H9 (cell line): Measurements from ENCODE around the gene KRTAP4-2. TPM values are rescaled to one million over a fixed set of nuclear protein-coding genes. Genes with fewer than 3 reads are reported as not detected.

Source experiments
- DNase-seq: peaks from one replicate; pipeline ENCODE4 v3.0.0-alpha.2; 2017
- H2AFZ ChIP-seq: one replicate; pipeline ENCODE4 v1.6.1; 2013; ENCODE audit warnings: mild to moderate bottlenecking, low read length, control low read depth, moderate library complexity
- H2AK5ac ChIP-seq: 2 replicates; pipeline ENCODE4 v1.6.1; 2013; ENCODE audit warnings: low read length, control low read depth, mixed read lengths; ENCODE audit not compliant: insufficient read length
- H2BK120ac ChIP-seq: one replicate; pipeline ENCODE4 v1.6.1; 2013; ENCODE audit warnings: low read depth, mild to moderate bottlenecking, low read length, control low read depth, inconsistent platforms; ENCODE audit not compliant: poor library complexity, severe bottlenecking
- H2BK12ac ChIP-seq: 2 replicates; pipeline ENCODE4 v1.6.1; 2013; ENCODE audit warnings: low read length, control low read depth, mixed read lengths, low read depth; ENCODE audit not compliant: insufficient read length
- H2BK15ac ChIP-seq: 2 replicates; pipeline ENCODE4 v1.6.1; 2013; ENCODE audit warnings: low read depth, low read length, control low read depth
- H2BK20ac ChIP-seq: one replicate; pipeline ENCODE4 v1.6.1; 2013; ENCODE audit warnings: low read depth, mild to moderate bottlenecking, low read length, control low read depth, inconsistent platforms; ENCODE audit not compliant: poor library complexity, severe bottlenecking
- H2BK5ac ChIP-seq: 2 replicates; pipeline ENCODE4 v1.6.1; 2013; ENCODE audit warnings: low read length, control low read depth, mixed read lengths; ENCODE audit not compliant: insufficient read length
- H3K14ac ChIP-seq: 2 replicates; pipeline ENCODE4 v1.6.1; 2013; ENCODE audit warnings: low read length, control low read depth; ENCODE audit not compliant: insufficient read depth
- H3K18ac ChIP-seq: 2 replicates; pipeline ENCODE4 v1.6.1; 2013; ENCODE audit warnings: low read depth, mild to moderate bottlenecking, mixed read lengths, low read length, control low read depth; ENCODE audit not compliant: insufficient read length
- H3K23ac ChIP-seq: 2 replicates; pipeline ENCODE4 v1.6.1; 2013; ENCODE audit warnings: low read length, control low read depth, mixed read lengths, low read depth; ENCODE audit not compliant: insufficient read length
- H3K23me2 ChIP-seq: 2 replicates; pipeline ENCODE4 v1.6.1; 2013; ENCODE audit warnings: low read depth, mild to moderate bottlenecking, mixed read lengths, low read length, control low read depth; ENCODE audit not compliant: insufficient read length, poor library complexity, severe bottlenecking
- H3K27ac ChIP-seq: 2 replicates; pipeline ENCODE4 v1.5.1; 2013; ENCODE audit warnings: low read length, control low read depth, mixed read lengths, low read depth; ENCODE audit not compliant: insufficient read length
- H3K27me3 ChIP-seq: 2 replicates; pipeline ENCODE4 v1.6.1; 2013; ENCODE audit warnings: low read length, control low read depth, inconsistent platforms; ENCODE audit not compliant: insufficient read depth
- H3K4ac ChIP-seq: 2 replicates; pipeline ENCODE4 v1.6.1; 2013; ENCODE audit warnings: low read depth, mild to moderate bottlenecking, control low read depth, inconsistent platforms, low read length, moderate library complexity
- H3K4me1 ChIP-seq: 2 replicates; pipeline ENCODE4 v1.6.1; 2013; ENCODE audit warnings: low read length, control low read depth, inconsistent platforms; ENCODE audit not compliant: insufficient read depth
- H3K4me2 ChIP-seq: 2 replicates; pipeline ENCODE4 v1.6.1; 2013; ENCODE audit warnings: low read length, control low read depth, mixed read lengths; ENCODE audit not compliant: insufficient read length, insufficient read depth
- H3K56ac ChIP-seq: 2 replicates; pipeline ENCODE4 v1.6.1; 2013; ENCODE audit warnings: low read depth, mild to moderate bottlenecking, mixed read lengths, low read length, control low read depth; ENCODE audit not compliant: insufficient read length
- H3K79me1 ChIP-seq: 2 replicates; pipeline ENCODE4 v1.6.1; 2013; ENCODE audit warnings: low read depth, mild to moderate bottlenecking, moderate library complexity, low read length, control low read depth, inconsistent platforms; ENCODE audit not compliant: insufficient read depth, poor library complexity, severe bottlenecking
- H3K79me2 ChIP-seq: 2 replicates; pipeline ENCODE4 v1.6.1; 2013; ENCODE audit warnings: low read length, control low read depth, inconsistent platforms; ENCODE audit not compliant: insufficient read depth
- H3K9ac ChIP-seq: 2 replicates; pipeline ENCODE4 v1.6.1; 2013; ENCODE audit warnings: low read length, control low read depth, mixed read lengths; ENCODE audit not compliant: insufficient read length; ENCODE audit errors: extremely low read depth
- H3K9me3 ChIP-seq: one replicate; pipeline ENCODE4 v1.6.1; 2013; ENCODE audit warnings: low read depth, low read length, inconsistent platforms; ENCODE audit not compliant: control insufficient read depth
- H3T11ph ChIP-seq: one replicate; pipeline ENCODE4 v1.6.1; 2013; ENCODE audit warnings: mild to moderate bottlenecking, low read length, control low read depth, inconsistent platforms
- H4K20me1 ChIP-seq: one replicate; pipeline ENCODE4 v1.6.1; 2013; ENCODE audit not compliant: control insufficient read depth, insufficient read length, insufficient read depth
- H4K5ac ChIP-seq: 2 replicates; pipeline ENCODE4 v1.6.1; 2013; ENCODE audit warnings: low read depth, mild to moderate bottlenecking, mixed read lengths, low read length, control low read depth; ENCODE audit not compliant: insufficient read length
- H4K8ac ChIP-seq: replicated peaks from 2 replicates; pipeline ENCODE4 v1.6.1; 2013; ENCODE audit warnings: low read length, control low read depth, mixed read lengths, low read depth; ENCODE audit not compliant: insufficient read length
- H4K91ac ChIP-seq: 2 replicates; pipeline ENCODE4 v1.6.1; 2013; ENCODE audit warnings: low read depth, mild to moderate bottlenecking, moderate library complexity, mixed read lengths, low read length, control low read depth; ENCODE audit not compliant: insufficient read length
- H3K27ac Mint-ChIP-seq, 3 experiments: 2 replicates in 2 of 3; 3 replicates in 1 of 3; pipeline ENCODE4 v1.8.0; 2020 to 2021; ENCODE audit warnings: mixed read lengths in 3 of 3, mild to moderate bottlenecking in 1 of 3, moderate library complexity in 1 of 3
- H3K27me3 Mint-ChIP-seq: 2 replicates; pipeline ENCODE4 v1.8.0; 2021; ENCODE audit warnings: low read depth, mild to moderate bottlenecking, moderate library complexity, mixed read lengths
- H3K36me3 Mint-ChIP-seq, 3 experiments: 2 replicates in 2 of 3; 3 replicates in 1 of 3; pipeline ENCODE4 v1.8.0; 2020 to 2021; ENCODE audit warnings: low read depth in 3 of 3, mixed read lengths in 3 of 3; ENCODE audit not compliant: insufficient read depth in 1 of 3
- H3K4me1 Mint-ChIP-seq, 2 experiments: 2 replicates each; pipeline ENCODE4 v1.8.0; 2020; ENCODE audit warnings: mixed read lengths in 2 of 2
- H3K4me3 Mint-ChIP-seq, 2 experiments: 2 replicates in 1 of 2; 3 replicates in 1 of 2; pipeline ENCODE4 v1.8.0; 2020 to 2021; ENCODE audit warnings: mild to moderate bottlenecking in 2 of 2, mixed read lengths in 2 of 2, moderate library complexity in 1 of 2
- H3K9me3 Mint-ChIP-seq, 2 experiments: 2 replicates in 1 of 2; 3 replicates in 1 of 2; pipeline ENCODE4 v1.8.0; 2020; ENCODE audit warnings: mild to moderate bottlenecking in 2 of 2, mixed read lengths in 2 of 2, moderate library complexity in 1 of 2
- CTCF ChIP-seq: fragments of 200-600 bp; sonication (generic); conservative IDR thresholded peaks from 3 replicates; pipeline ENCODE4 v1.8.0; 2021; ENCODE audit warnings: antibody characterized with exemption, mild to moderate bottlenecking
- WGBS: extraction: QIAGEN DNeasy Blood & Tissue Kit; methylation state at CpG from one replicate; pipeline ENCODE4 v1.1.7; 2013; ENCODE audit warnings: missing lambda C conversion rate, low lambda C conversion rate, mixed read lengths; ENCODE audit not compliant: insufficient read length; ENCODE audit errors: extremely low coverage; 5-methylcytosine and 5-hydroxymethylcytosine counted together
- total RNA-seq: library from RNA; stranded (reverse); gene quantifications from 2 replicates; pipeline ENCODE4 v1.2.1, GENCODE V29; 2021

The KRTAP4-2 gene
- total RNA-seq, 1 experiment from 2014 or later: not detected

DNA sequence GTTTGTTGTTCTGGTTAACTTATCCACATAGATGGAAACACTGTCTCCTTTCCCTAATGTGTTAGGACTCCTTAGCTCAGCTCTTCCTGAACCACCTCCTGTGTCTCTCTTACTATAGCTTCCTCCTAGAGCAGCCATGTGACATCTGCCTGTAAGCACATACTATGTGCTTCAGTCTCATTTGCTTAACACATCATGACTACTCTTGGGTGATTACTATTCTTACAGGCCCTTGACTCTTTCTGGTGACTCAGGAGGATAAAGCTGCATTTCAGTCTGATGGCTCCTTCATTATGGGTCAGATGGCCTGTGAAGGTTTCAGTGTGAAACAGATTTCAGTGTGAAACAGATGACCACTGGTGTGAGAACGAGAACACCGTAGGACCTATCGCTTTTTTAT lies 320 bp upstream of the KRTAP4-2 start:
- no peak overlapping the region for H3K4ac ChIP-seq
- Mint-ChIP-seq H3K4me3 (no peak overlapping the region), H3K4me1 (0 out of 4 replicates have a peak, but pooled peaks cover 0 to 3% of the 10 kb centered on the region in 2 experiments), H3K27ac (no peak overlapping the region), H3K9me3 (no peaks in the 10 kb centered on the region; a peak in 2 of 5 replicates), H3K27me3 (no peaks in the 10 kb centered on the region; the same call in 1 of the 2 replicates), H3K36me3 (no peaks in the 10 kb centered on the region)
- no peak overlapping the region for H4K5ac ChIP-seq
- no peak overlapping the region for H3K23ac ChIP-seq
- no peak for DNase-seq
- H2BK12ac ChIP-seq: no peak overlapping the region
- H2BK5ac ChIP-seq: no peak overlapping the region
- H3K4me2 ChIP-seq: no peak overlapping the region
- no peak overlapping the region for H3K14ac ChIP-seq
- H2AFZ ChIP-seq: no peak overlapping the region
- no peak overlapping the region for H2BK20ac ChIP-seq
- no peak for TF ChIP-seq CTCF
- no peaks in the 10 kb centered on the region for H4K20me1 ChIP-seq
- H4K8ac ChIP-seq: no peak overlapping the region
- H3K4me1 ChIP-seq: no peaks in the 10 kb centered on the region
- H3K18ac ChIP-seq: no peak overlapping the region
- H3T11ph ChIP-seq: no peak overlapping the region
- no peak overlapping the region for H3K9ac ChIP-seq
- no peak overlapping the region for H3K27ac ChIP-seq
- H3K79me1 ChIP-seq: no peaks in the 10 kb centered on the region
- H3K27me3 ChIP-seq: no peaks in the 10 kb centered on the region
- no peak overlapping the region for H3K56ac ChIP-seq
- H4K91ac ChIP-seq: no peak overlapping the region
- H3K79me2 ChIP-seq: no peaks in the 10 kb centered on the region
- H2AK5ac ChIP-seq: no peak overlapping the region
- H2BK120ac ChIP-seq: no peak overlapping the region
- no peak overlapping the region for H2BK15ac ChIP-seq
- no CpG with 5 or more reads among the region's 3 CpGs for WGBS
- H3K9me3 ChIP-seq: no peaks in the 10 kb centered on the region
- H3K23me2 ChIP-seq: no peaks in the 10 kb centered on the region
